Measurements from ENCODE around the gene SNX8. TPM values are rescaled to one million over a fixed set of nuclear protein-coding genes. Genes with fewer than 3 reads are reported as not detected.
"Not testable (repeated sequence)": the region's sequence is repeated elsewhere in the genome, so short reads cannot be mapped to it uniquely, and the experiment has no call there.

SNX8 gene
- polyA plus RNA-seq, 1 donor from 2014 or later: 5.7 TPM

DNA sequence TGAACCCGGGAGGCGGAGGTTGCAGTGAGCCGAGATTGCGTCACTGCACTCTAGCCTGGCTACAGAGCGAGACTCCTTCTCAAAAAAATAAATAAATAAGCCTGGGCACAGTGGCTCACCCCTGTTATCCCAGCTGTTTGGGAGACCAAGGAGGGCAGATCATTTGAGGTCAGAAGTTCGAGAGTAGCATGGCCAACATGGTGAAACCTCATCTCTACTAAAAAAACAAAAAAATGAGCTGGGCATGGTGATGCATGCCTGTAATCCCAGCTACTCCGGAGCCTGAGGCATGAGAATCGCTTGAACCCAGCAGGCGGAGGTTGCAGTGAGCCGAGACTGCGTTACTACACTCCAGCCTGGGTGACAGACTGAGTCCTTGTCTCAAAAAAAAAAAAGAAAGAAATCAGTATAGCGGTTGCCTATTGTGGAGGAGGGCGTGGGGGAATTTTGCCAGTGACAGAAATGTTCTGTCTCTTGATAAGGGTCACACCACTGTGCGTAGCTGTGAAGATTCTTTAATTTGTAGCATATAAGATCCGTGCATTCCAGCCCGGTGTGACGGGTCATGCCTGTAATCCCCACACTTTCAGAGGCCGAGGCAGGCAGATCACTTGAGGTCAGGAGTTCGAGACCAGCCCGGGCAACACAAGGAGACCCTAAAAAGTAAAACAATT, 22.5 kb upstream of the SNX8 start:
- no peaks in the 10 kb centered on the region for H3F3A ChIP-seq (ENCODE audit: insufficient read depth, low read length, poor library complexity, severe bottlenecking)
- no peak overlapping the region for H3K27ac ChIP-seq (ENCODE audit: low read length)
- TF ChIP-seq CTCF (IDR thresholded peaks at IDR 0.05; ENCODE audit: poor library complexity, severe bottlenecking) (no peak), POLR2AphosphoS5 (IDR thresholded peaks at IDR 0.05) (no peak), EZH2 (IDR thresholded peaks at IDR 0.05; ENCODE audit: borderline replicate concordance, insufficient read depth, low read length, poor library complexity, severe bottlenecking) (no peak), EP300 (conservative IDR thresholded peaks at IDR 0.05; ENCODE audit: poor library complexity, severe bottlenecking) (no peak)
- H3K27me3 ChIP-seq (ENCODE audit: insufficient read depth, low read depth, low read length): no peaks in the 10 kb centered on the region
- no peaks in the 10 kb centered on the region for H3K79me2 ChIP-seq (replicated peaks; ENCODE audit: insufficient read depth, low read length)
- H4K20me1 ChIP-seq (ENCODE audit: insufficient read depth): no peaks in the 10 kb centered on the region
- no peaks in the 10 kb centered on the region for H3K9me3 ChIP-seq (ENCODE audit: low read length)
- H3K9me2 ChIP-seq (ENCODE audit: insufficient read depth, low read length): no peaks in the 10 kb centered on the region
- H3K4me3 ChIP-seq (ENCODE audit: low read length): no peak overlapping the region
- H2AFZ ChIP-seq (ENCODE audit: low read depth, low read length): no peak overlapping the region
- no peak overlapping the region for H3K9ac ChIP-seq (ENCODE audit: low read length)
- no peak overlapping the region for H3K4me2 ChIP-seq (ENCODE audit: low read length)
- no peaks in the 10 kb centered on the region for H3K36me3 ChIP-seq (ENCODE audit: insufficient read depth, low read length)

GRCh38 chr7:2332606-2333231, 18.5 kb upstream of the SNX8 start:
- not testable (repeated sequence) for H3K4me3 ChIP-seq (ENCODE audit: low read length); H3K4me2 ChIP-seq (ENCODE audit: low read length); H3K79me2 ChIP-seq (replicated peaks; ENCODE audit: insufficient read depth, low read length); H3F3A ChIP-seq (ENCODE audit: insufficient read depth, low read length, poor library complexity, severe bottlenecking); H3K9me2 ChIP-seq (ENCODE audit: insufficient read depth, low read length); H3K27me3 ChIP-seq (ENCODE audit: insufficient read depth, low read depth, low read length); H3K27ac ChIP-seq (ENCODE audit: low read length); H2AFZ ChIP-seq (ENCODE audit: low read depth, low read length); H4K20me1 ChIP-seq (ENCODE audit: insufficient read depth); H3K9ac ChIP-seq (ENCODE audit: low read length); H3K36me3 ChIP-seq (ENCODE audit: insufficient read depth, low read length); H3K9me3 ChIP-seq (ENCODE audit: low read length)

DNA sequence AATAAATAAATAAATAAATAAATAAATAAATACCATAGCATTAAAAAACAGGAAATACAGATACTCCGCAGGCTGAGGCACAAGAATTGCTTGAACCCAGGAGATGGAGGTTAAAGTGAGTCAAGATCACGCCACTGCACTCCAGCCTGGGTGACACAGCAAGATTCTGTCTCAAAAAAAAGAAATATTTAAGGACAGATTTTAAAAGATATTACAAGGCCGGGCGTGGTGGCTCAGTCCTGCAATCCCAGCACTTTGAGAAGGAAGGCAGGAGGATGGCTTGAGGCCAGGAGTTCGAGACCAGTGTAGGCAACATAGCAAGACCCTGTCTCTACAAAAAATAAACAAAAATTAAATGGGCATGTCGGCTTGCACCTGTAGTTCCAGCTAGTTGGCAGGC, 17.5 kb upstream of the SNX8 start:
- Histone ChIP-seq H3K27me3 (ENCODE audit: insufficient read depth, low read depth, low read length) (no peaks in the 10 kb centered on the region), H3K4me3 (ENCODE audit: low read length) (no peak overlapping the region), H3K4me2 (ENCODE audit: low read length) (no peak overlapping the region), H3K79me2 (replicated peaks; ENCODE audit: insufficient read depth, low read length) (no peaks in the 10 kb centered on the region), H2AFZ (ENCODE audit: low read depth, low read length) (no peak overlapping the region), H3K9ac (ENCODE audit: low read length) (no peak overlapping the region), H4K20me1 (ENCODE audit: insufficient read depth) (no peaks in the 10 kb centered on the region), H3K9me3 (ENCODE audit: low read length) (no peaks in the 10 kb centered on the region), H3K36me3 (ENCODE audit: insufficient read depth, low read length) (no peaks in the 10 kb centered on the region), H3K9me2 (ENCODE audit: insufficient read depth, low read length) (no peaks in the 10 kb centered on the region), H3F3A (ENCODE audit: insufficient read depth, low read length, poor library complexity, severe bottlenecking) (no peaks in the 10 kb centered on the region), H3K27ac (ENCODE audit: low read length) (no peak overlapping the region)
- TF ChIP-seq TAF1 (IDR thresholded peaks at IDR 0.05; ENCODE audit: low read depth) (no peak), CTCF (IDR thresholded peaks at IDR 0.05; ENCODE audit: poor library complexity, severe bottlenecking) (no peak), REST (IDR thresholded peaks at IDR 0.05; ENCODE audit: borderline replicate concordance) (no peak), EZH2 (IDR thresholded peaks at IDR 0.05; ENCODE audit: borderline replicate concordance, insufficient read depth, low read length, poor library complexity, severe bottlenecking) (no peak), MXI1 (conservative IDR thresholded peaks at IDR 0.05; ENCODE audit: poor library complexity, severe bottlenecking) (no peak), EP300 (conservative IDR thresholded peaks at IDR 0.05; ENCODE audit: poor library complexity, severe bottlenecking) (no peak), RAD21 (conservative IDR thresholded peaks at IDR 0.05) (no peak), POLR2AphosphoS5 (IDR thresholded peaks at IDR 0.05) (no peak), SMC3 (conservative IDR thresholded peaks at IDR 0.05; ENCODE audit: poor library complexity) (no peak)

Measured in neural cell (in vitro differentiated cells).